Calu3 (cell line): ENCODE measurements around the gene MAP2K3. TPM values are rescaled to one million over a fixed set of nuclear protein-coding genes. Genes with fewer than 3 reads are reported as not detected.

Experiments
- BruUV-seq: library from RNA; stranded (reverse); fragments of 400-500 nt; replicated peaks from 2 replicates; lab custom pipeline; 2021; lab: Mats Ljungman, UMichigan
- CTCF ChIA-PET: fragments of 300-600 bp; sonication (Branson Sonifier 250); formaldehyde crosslinking; loops from one replicate; lab custom pipeline; 2022; ENCODE audit warnings: antibody characterized with exemption; lab: Charles Lee
- DNase-seq: peaks from one replicate; pipeline ENCODE4 v3.0.0; 2022
- H3K27ac Mint-ChIP-seq: one replicate; pipeline ENCODE4 v1.8.0; 2022; ENCODE audit warnings: mixed read lengths; ENCODE audit not compliant: unreplicated experiment
- H3K27me3 Mint-ChIP-seq: one replicate; pipeline ENCODE4 v1.8.0; 2022; ENCODE audit warnings: mixed read lengths; ENCODE audit not compliant: unreplicated experiment
- H3K36me3 Mint-ChIP-seq: one replicate; pipeline ENCODE4 v1.8.0; 2022; ENCODE audit warnings: mild to moderate bottlenecking, moderate library complexity, mixed read lengths; ENCODE audit not compliant: insufficient read depth, unreplicated experiment
- H3K4me1 Mint-ChIP-seq: one replicate; pipeline ENCODE4 v1.8.0; 2022; ENCODE audit warnings: mild to moderate bottlenecking, low read depth, mixed read lengths; ENCODE audit not compliant: unreplicated experiment
- H3K4me3 Mint-ChIP-seq: one replicate; pipeline ENCODE4 v1.8.0; 2022; ENCODE audit warnings: mild to moderate bottlenecking, low read depth, moderate library complexity, mixed read lengths; ENCODE audit not compliant: unreplicated experiment
- H3K9me3 Mint-ChIP-seq: one replicate; pipeline ENCODE4 v1.8.0; 2022; ENCODE audit warnings: low read depth, mixed read lengths; ENCODE audit not compliant: unreplicated experiment
- intact Hi-C: fragments of 100-400 bp; cut with micrococcal nuclease; formaldehyde crosslinking; loops from one replicate; pipeline ENCODE4 v1.10.0; 2022; ENCODE audit not compliant: unreplicated experiment
- total RNA-seq: library from RNA; stranded (reverse); gene quantifications from 2 replicates; pipeline ENCODE4 v1.2.3, GENCODE V29; 2022
- TF ChIP-seq, protein P1 (sequence below): fragments of 200-600 bp; IDR thresholded peaks from one replicate; pipeline ENCODE4 v1.8.0; 2022; ENCODE audit warnings: antibody characterized with exemption; ENCODE audit not compliant: unreplicated experiment

MAP2K3 gene
- total RNA-seq, 1 experiment from 2014 or later = 93.5 TPM

DNA sequence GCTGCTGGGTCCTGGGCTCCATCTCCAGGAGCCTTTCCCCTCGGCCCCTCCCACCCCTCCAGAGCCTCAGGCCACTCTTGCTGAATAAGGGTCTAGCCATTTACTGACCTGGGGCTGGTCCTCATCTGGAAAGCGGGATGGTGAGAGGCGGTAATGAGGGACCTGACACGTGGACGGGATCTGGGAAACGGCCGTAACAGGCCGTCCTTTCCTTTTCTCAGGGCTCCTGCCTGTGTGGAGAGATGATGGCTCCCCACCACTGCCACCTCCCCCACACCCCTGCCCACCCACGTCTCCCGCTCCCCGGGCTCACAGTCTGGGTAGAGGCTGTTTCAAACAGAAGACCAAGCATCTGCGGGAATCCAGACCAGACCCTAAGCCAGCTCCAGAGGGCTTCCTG is 71.1 kb downstream of the MAP2K3 start:
- TF ChIP-seq, protein P1, sequence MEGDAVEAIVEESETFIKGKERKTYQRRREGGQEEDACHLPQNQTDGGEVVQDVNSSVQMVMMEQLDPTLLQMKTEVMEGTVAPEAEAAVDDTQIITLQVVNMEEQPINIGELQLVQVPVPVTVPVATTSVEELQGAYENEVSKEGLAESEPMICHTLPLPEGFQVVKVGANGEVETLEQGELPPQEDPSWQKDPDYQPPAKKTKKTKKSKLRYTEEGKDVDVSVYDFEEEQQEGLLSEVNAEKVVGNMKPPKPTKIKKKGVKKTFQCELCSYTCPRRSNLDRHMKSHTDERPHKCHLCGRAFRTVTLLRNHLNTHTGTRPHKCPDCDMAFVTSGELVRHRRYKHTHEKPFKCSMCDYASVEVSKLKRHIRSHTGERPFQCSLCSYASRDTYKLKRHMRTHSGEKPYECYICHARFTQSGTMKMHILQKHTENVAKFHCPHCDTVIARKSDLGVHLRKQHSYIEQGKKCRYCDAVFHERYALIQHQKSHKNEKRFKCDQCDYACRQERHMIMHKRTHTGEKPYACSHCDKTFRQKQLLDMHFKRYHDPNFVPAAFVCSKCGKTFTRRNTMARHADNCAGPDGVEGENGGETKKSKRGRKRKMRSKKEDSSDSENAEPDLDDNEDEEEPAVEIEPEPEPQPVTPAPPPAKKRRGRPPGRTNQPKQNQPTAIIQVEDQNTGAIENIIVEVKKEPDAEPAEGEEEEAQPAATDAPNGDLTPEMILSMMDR = no peak
- no TSS peak for BruUV-seq
- H3K27me3 Mint-ChIP-seq = peaks cover 20% of the 10 kb centered on the region

DNA sequence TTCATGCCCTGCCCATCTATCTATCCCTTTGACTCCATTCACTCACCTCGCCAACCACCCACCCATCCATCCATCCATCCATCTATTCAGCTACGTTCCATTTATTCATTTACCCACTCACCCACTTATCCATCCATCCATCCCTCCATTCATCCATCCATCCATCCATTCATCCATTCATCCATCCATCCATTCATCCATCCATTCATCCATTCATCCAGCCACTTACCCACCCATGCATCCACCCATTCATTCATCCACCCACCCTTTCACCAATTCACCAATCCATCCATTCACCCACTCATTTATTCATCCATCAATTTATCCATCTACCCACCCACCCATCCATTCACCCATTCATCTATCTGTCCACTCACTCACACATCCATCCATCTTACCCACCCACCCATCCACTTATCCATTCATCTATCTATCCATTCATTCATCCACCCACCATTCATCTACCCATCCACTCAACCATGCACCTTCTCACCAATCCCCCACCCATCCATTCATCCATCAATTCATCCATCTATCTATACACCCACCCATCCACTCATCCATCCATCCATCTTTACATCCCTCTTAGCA is 72.1 kb downstream of the MAP2K3 start:
- peaks cover 20% of the 10 kb centered on the region for H3K27me3 Mint-ChIP-seq
- intact Hi-C loops = no loop called here
- CTCF ChIA-PET = no interaction called here
- no TSS peak for BruUV-seq
- TF ChIP-seq, protein P1 = no peak
- no peaks in the 10 kb centered on the region for H3K9me3 Mint-ChIP-seq
- H3K36me3 Mint-ChIP-seq = no peaks in the 10 kb centered on the region
- H3K27ac Mint-ChIP-seq = no peak overlapping the region
- H3K4me3 Mint-ChIP-seq = no peak overlapping the region
- DNase-seq = no peak
- H3K4me1 Mint-ChIP-seq = no peaks in the 10 kb centered on the region

More for the DNA sequence above, 71.1 kb downstream of the MAP2K3 start:
- H3K9me3 Mint-ChIP-seq = no peaks in the 10 kb centered on the region
- H3K4me3 Mint-ChIP-seq = no peak overlapping the region
- H3K4me1 Mint-ChIP-seq = no peaks in the 10 kb centered on the region
- DNase-seq = no peak
- CTCF ChIA-PET = interaction anchor here (0.6 kb wide), 1 partner anchor 58 kb away, joined by 3 read pairs; no protein-coding TSS in a partner anchor
- H3K36me3 Mint-ChIP-seq = no peaks in the 10 kb centered on the region
- intact Hi-C loops = no loop called here
- H3K27ac Mint-ChIP-seq = no peak overlapping the region

DNA sequence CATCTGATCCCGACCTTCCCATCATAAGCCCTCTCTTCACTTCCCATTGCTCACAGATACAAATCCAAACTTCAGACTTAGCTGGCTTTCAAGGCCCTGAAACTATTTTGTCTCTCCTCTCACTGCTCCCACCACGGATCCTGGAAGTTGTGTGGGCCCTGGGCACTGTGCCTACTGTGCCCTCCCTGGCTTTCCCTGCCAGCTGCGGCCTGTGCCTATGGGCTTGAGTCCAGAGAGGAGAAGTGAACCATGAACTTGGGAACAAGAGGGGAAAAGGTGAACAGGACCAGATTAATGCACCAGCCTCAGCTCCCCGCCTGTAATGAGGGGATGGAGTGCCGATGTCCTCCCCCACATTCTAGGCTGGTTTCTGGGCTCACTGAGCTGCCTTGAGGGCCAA is 72.8 kb downstream of the MAP2K3 start:
- Mint-ChIP-seq H3K4me1 (no peaks in the 10 kb centered on the region), H3K4me3 (no peak overlapping the region), H3K36me3 (no peaks in the 10 kb centered on the region), H3K9me3 (no peaks in the 10 kb centered on the region), H3K27ac (no peak overlapping the region), H3K27me3 (peaks cover 20% of the 10 kb centered on the region)
- no peak for DNase-seq
- intact Hi-C loops = no loop called here
- TF ChIP-seq, protein P1 = no peak
- CTCF ChIA-PET = no interaction called here
- no TSS peak for BruUV-seq

DNA sequence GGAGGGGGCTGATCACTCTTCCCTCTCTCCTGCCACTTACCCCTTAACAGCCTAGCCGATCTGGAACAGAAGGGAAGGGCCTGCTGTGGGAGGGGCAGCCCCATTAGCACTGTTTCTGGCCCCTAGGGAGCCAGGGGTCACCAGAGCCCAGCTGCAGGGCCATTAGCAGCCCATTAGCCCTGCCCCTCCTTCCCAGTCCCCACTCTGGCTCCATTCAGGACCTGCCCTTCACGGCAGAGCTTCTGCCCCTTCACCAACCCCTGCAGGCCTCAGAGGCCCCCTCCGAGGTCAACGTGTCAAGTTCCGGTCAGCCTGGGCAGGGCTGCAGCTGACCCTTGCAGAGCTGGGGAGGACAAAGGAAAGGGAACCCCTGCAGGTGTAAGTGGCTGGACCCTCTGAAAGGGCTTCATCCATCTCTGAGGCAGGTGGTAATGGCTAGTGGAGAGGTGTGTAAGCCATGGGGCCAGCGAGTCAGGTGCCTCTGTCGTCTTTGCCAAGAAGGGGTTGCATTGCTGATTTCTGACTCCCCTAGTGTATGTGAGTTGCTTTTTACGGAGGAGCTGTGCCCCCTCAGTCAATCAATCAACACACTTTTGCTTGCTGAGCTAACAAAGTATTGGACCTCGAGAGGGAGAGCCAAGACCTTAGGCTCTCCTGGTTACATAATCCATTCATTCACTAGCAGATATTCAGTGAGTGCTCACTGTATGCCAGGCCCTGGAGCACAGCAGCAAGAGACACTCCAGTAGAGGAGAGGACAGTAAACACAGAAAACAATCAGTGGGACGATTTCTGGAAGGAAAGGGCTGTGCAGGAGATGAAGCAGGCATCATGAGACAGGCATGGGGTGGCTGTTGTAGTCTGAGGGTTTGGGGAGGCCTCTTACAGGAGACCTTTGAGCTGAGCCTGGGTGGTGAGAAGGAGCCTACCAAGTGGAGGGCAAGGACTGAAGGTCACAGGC is 73.5 kb downstream of the MAP2K3 start:
- Mint-ChIP-seq H3K4me1 (no peaks in the 10 kb centered on the region), H3K4me3 (no peak overlapping the region), H3K27me3 (peaks cover 20% of the 10 kb centered on the region), H3K36me3 (no peaks in the 10 kb centered on the region), H3K9me3 (no peaks in the 10 kb centered on the region), H3K27ac (no peak overlapping the region)
- intact Hi-C loops = no loop called here
- TF ChIP-seq, protein P1 = no peak
- BruUV-seq = no TSS peak
- DNase-seq = no peak
- CTCF ChIA-PET = no interaction called here
